Measurements from ENCODE around the gene HTT.

The HTT gene

GRCh38 chr4:3186609-3187008 is 112.1 kb downstream of the HTT start:
- no peak overlapping the region for H3K4me2 ChIP-seq (ENCODE audit: low read length)
- H3K9ac ChIP-seq, result no peak overlapping the region
- no peak overlapping the region for H2AFZ ChIP-seq
- no peaks in the 10 kb centered on the region for H3K9me3 ChIP-seq (ENCODE audit: control insufficient read depth, low read length)
- no peaks in the 10 kb centered on the region for H3K27me3 ChIP-seq (ENCODE audit: control insufficient read depth, insufficient read depth, low read length)
- H3K4me3 ChIP-seq (ENCODE audit: low read depth, low read length), result no peak overlapping the region
- no peak overlapping the region for H3K27ac ChIP-seq
- H3K79me2 ChIP-seq, result no peaks in the 10 kb centered on the region
- TF ChIP-seq CTCF (IDR thresholded peaks at IDR 0.05), result no peak
- H3K4me1 ChIP-seq, result no peaks in the 10 kb centered on the region
- no peaks in the 10 kb centered on the region for H3K36me3 ChIP-seq (ENCODE audit: control insufficient read depth, insufficient read depth, low read length)

GRCh38 chr4:3188118-3188517 is 113.6 kb downstream of the HTT start:
- no peaks in the 10 kb centered on the region for H3K36me3 ChIP-seq (ENCODE audit: control insufficient read depth, insufficient read depth, low read length)
- H3K4me1 ChIP-seq, result no peaks in the 10 kb centered on the region
- H3K27ac ChIP-seq, result no peak overlapping the region

GRCh38 chr4:3189459-3189858 is 115.0 kb downstream of the HTT start:
- Histone ChIP-seq H3K79me2 (no peaks in the 10 kb centered on the region), H2AFZ (no peak overlapping the region), H3K9me3 (ENCODE audit: control insufficient read depth, low read length) (no peaks in the 10 kb centered on the region), H3K4me3 (ENCODE audit: low read depth, low read length) (no peak overlapping the region), H3K36me3 (ENCODE audit: control insufficient read depth, insufficient read depth, low read length) (no peaks in the 10 kb centered on the region), H3K4me1 (no peaks in the 10 kb centered on the region), H3K27ac (no peak overlapping the region), H3K9ac (no peak overlapping the region), H3K27me3 (ENCODE audit: control insufficient read depth, insufficient read depth, low read length) (no peaks in the 10 kb centered on the region), H3K4me2 (ENCODE audit: low read length) (no peak overlapping the region)
- TF ChIP-seq CTCF (IDR thresholded peaks at IDR 0.05), result no peak

More at GRCh38 chr4:3188118-3188517, 113.6 kb downstream of the HTT start:
- Histone ChIP-seq H3K4me2 (ENCODE audit: low read length) (no peak overlapping the region), H3K4me3 (ENCODE audit: low read depth, low read length) (no peak overlapping the region), H3K9me3 (ENCODE audit: control insufficient read depth, low read length) (no peaks in the 10 kb centered on the region), H3K79me2 (no peaks in the 10 kb centered on the region), H3K27me3 (ENCODE audit: control insufficient read depth, insufficient read depth, low read length) (no peaks in the 10 kb centered on the region), H2AFZ (no peak overlapping the region), H3K9ac (no peak overlapping the region)
- no peak for TF ChIP-seq CTCF (IDR thresholded peaks at IDR 0.05)

- no peak overlapping the region for H3K27ac ChIP-seq
- TF ChIP-seq CTCF (IDR thresholded peaks at IDR 0.05), result no peak
- no peak overlapping the region for H2AFZ ChIP-seq
- H3K27me3 ChIP-seq (ENCODE audit: control insufficient read depth, insufficient read depth, low read length), result no peaks in the 10 kb centered on the region
- H3K9ac ChIP-seq, result no peak overlapping the region
- H3K9me3 ChIP-seq (ENCODE audit: control insufficient read depth, low read length), result no peaks in the 10 kb centered on the region
- H3K4me1 ChIP-seq, result no peaks in the 10 kb centered on the region
- no peaks in the 10 kb centered on the region for H3K79me2 ChIP-seq
- H3K36me3 ChIP-seq (ENCODE audit: control insufficient read depth, insufficient read depth, low read length), result no peaks in the 10 kb centered on the region
- H3K4me3 ChIP-seq (ENCODE audit: low read depth, low read length), result no peak overlapping the region
- H3K4me2 ChIP-seq (ENCODE audit: low read length), result no peak overlapping the region
These were observed 116.1 kb downstream of the HTT start for GRCh38 chr4:3190549-3190948.

- no peaks in the 10 kb centered on the region for H3K9me3 ChIP-seq (ENCODE audit: control insufficient read depth, low read length)
- no peaks in the 10 kb centered on the region for H3K4me1 ChIP-seq
- H2AFZ ChIP-seq, result no peak overlapping the region
- H3K27ac ChIP-seq, result no peak overlapping the region
- no peak overlapping the region for H3K9ac ChIP-seq
- TF ChIP-seq CTCF (IDR thresholded peaks at IDR 0.05), result no peak
- no peaks in the 10 kb centered on the region for H3K27me3 ChIP-seq (ENCODE audit: control insufficient read depth, insufficient read depth, low read length)
- H3K36me3 ChIP-seq (ENCODE audit: control insufficient read depth, insufficient read depth, low read length), result no peaks in the 10 kb centered on the region
- H3K4me2 ChIP-seq (ENCODE audit: low read length), result no peak overlapping the region
- H3K79me2 ChIP-seq, result no peaks in the 10 kb centered on the region
- no peak overlapping the region for H3K4me3 ChIP-seq (ENCODE audit: low read depth, low read length)
These were observed 117.7 kb downstream of the HTT start for GRCh38 chr4:3192188-3192587.
